RPMI7951 (cell line): ENCODE measurements around the gene DMTF1. TPM values are rescaled to one million over a fixed set of nuclear protein-coding genes. Genes with fewer than 3 reads are reported as not detected.
"Not testable (repeated sequence)": the region's sequence is repeated elsewhere in the genome, so short reads cannot be mapped to it uniquely, and the experiment has no call there.

ENCODE experiments used
- DNase-seq: peaks from one replicate; pipeline ENCODE4 v3.0.0-alpha.2; 2012; ENCODE audit warnings: low read depth
- total RNA-seq: library from RNA; depleted of rRNA; stranded (reverse); fragments of >200 nt; shearing (Covaris generic); gene quantifications from 2 replicates; pipeline ENCODE4 v1.2.3, GENCODE V29; 2014

The DMTF1 gene
- total RNA-seq, 1 experiment from 2014 or later: 53.5 TPM

DNA sequence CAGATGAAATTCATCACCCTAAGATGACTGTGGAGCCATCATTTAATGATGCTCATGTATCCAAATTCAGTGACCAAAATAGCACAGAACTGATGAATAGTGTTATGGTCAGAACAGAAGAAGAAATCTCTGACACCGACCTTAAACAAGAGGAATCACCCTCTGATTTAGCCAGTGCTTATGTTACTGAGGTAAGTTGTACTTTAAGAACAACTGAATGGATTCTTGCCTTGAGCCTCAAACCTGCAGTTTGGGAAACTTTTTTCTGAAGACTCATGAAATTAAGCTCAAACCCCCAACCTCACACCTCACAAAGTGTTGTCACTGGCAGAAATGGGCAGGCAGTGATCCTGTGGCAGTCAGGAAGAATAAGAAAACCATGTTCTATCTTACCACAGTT is 41.7 kb downstream of the DMTF1 start:
- no peak for DNase-seq

DNA sequence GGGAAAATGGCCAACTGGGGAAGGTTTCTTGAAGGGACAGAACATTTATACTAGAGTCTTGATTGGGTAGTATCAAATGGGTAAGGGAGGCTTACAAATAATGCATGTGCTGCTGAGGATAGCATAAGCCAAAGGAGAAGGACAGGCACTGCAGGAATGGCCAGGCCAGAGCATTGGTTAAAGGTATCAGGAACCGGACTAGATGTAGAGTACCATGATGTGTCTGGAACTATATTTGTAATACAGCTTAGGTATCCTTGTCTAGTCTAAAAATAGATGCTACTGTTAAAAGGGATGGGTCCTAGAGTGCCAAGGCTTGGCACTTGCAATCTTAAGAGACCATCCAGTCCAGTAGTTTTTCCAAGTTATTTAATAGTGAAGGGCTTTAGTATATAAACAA is 47.0 kb downstream of the DMTF1 start:
- DNase-seq: no peak

DNA sequence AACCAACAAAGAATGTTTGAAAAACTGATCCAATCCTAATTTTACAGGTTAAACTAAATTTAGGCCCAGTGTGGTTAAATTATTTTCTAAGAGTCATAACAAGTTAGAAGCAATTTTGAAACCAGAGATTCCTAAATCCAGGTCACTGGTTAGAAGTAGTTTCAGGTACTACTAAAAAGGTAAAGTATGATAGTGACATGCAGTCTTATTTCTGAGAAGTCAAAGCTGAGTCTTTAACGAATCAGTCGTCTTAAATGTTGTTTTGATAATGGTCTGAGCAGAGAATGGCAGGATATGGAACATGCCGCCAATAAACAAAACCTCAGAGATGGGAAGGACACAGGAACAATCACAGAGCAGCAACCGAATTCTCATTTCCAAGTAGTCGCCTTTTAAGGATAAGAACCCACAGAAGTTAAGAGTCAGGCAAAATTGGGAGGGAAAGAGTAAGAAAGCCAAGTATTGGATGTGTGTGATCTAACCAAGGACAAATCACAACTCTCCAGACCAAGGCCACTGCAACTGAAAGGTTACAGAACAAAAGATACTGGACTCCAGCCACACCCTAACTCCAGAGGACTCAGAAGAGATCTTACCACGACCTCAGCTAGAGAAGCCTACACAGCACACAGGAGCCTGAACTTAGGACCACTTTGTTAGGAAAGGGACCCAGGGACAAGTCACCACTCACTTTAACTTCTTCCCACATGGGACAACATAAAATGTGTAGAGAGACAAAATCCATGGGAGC is 47.6 kb downstream of the DMTF1 start:
- DNase-seq: no peak

DNA sequence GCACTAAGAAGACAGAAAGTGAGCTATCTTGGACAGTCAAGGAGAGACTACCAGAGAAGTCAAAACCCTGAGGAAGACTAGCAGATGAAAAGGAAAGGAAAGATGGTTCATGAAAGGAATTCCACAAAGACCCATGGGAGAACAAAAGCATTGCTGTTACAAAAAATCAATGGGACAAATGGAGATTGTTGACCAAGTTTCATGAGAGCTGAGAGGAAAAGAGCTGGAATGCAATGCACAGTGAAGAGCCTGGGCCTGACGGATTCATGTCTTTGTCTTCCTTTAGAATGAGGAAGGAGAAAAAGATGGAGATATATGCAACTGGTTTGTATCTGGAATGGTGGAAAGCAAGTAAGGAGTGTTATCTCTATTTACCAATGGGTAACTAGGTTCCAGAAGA is 50.0 kb downstream of the DMTF1 start:
- DNase-seq: no peak

DNA sequence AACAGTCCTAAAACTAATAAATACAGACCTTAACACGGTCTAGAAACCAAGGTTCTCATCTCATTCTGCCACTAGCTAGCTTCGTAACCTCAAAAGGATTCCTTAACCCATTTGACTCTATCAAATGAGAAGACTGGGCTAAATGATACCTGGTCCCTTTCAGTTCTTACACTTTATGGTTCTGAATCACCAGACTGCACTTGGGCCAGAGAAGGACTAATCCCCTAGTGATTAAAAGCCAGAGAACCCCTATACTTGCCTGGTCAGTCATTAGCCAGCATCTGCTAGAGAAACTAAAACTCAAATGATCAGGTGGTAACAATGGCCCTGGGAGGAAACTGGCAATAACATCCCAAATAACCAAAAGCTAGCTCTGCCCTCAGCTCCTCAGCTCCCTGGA is 50.5 kb downstream of the DMTF1 start:
- DNase-seq: no peak

DNA sequence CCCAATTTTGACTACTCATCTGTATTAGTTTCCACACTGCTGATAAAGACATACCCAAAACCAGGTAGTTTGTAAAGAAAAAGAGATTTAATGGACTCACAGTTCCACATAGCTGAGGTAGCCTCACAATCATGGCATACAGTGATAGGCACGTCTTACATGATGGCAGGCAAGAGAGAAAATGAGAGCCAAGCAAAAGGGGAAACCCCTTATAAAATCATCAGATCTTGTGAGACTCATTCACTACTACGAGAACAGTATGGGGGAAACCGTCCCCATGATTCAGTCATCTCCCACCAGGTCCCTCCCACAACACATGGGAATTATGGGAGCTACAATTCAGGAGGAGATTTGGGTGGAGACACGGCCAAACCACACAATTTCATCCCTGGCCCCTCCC is 51.7 kb downstream of the DMTF1 start:
- DNase-seq: not testable (repeated sequence)

DNA sequence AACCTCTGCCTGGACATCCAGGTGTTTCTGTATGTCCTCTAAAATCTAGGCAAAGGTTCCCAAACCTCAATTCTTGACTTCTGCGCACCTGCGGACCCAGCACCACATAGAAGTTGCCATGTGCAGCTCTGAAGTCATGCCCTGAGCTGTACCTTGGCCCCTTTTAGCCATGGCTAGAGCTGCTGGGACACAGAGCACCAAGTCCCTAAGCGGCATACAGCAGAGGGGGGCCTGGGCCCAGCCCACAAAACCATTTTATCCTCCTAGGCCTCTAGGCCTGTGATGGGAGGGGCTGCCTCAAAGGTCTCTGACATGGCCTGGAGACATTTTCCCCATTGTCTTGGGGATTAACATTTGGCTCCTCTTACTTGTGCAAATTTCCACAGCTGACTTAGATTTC is 52.7 kb downstream of the DMTF1 start:
- no peak for DNase-seq

DNA sequence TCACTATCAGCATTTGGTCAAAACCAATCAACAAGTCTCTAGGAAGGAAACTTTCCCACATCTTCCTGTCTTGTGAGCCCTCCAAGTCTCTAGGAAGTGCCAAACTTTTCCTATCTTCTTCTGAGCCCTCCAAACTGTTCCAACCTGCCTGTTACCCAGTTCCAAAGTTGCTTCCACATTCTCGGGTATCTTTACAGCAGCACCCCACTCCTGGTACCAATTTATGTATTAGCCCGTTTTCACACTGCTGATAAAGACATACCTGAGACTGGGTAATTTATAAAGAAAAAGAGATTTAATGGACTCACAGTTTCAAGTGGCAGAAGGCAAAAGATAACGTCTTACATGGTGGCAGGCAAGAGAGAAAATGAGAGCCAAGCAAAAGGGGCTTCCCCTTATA is 53.4 kb downstream of the DMTF1 start:
- not testable (repeated sequence) for DNase-seq

DNA sequence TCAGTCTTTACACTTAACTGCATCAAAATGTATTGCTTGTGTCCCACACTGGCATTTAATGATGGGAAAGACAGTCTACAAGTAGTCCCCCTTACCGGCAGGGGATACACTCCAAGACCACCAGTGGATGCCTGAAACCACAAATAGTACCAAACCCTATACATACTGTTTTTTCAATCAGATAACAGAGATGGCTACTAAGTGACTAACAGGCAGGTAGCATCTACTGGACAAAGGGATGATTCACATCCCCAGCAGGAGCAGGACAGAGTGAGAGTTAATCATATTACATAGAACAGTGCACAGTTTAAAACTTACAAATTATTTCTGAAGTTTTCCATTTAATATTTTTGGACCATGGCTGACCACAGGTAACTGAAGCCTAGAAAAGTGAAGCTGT is 54.1 kb downstream of the DMTF1 start:
- DNase-seq: peak; percentile 8

DNA sequence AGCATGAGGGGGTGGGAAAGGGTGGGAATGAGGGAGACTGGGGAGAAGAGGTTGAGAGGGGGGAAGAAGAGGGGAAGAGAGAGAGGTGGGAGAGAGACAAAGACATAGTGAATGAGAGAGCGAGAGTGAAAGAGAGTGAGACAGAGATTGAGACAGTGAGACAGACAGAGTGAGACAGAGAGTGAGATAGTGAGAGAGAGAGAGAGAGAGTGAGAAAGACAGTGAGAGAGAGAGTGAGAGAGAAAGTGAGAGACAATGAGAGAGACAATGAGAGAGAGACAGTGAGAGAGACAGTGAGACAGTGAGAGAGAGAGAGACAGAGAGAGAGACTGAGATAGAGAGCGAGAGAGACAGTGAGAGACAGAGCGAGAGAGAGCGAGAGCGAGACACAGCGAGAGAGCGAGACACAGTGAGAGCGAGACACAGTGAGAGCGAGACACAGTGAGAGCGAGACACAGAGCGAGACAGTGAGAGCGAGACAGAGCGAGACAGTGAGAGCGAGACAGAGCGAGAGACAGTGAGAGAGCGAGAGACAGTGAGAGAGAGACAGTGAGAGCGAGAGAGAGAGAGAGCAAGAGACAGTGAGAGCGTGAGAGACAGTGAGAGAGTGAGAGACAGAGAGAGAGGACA is 57.2 kb downstream of the DMTF1 start:
- no peak for DNase-seq

DNA sequence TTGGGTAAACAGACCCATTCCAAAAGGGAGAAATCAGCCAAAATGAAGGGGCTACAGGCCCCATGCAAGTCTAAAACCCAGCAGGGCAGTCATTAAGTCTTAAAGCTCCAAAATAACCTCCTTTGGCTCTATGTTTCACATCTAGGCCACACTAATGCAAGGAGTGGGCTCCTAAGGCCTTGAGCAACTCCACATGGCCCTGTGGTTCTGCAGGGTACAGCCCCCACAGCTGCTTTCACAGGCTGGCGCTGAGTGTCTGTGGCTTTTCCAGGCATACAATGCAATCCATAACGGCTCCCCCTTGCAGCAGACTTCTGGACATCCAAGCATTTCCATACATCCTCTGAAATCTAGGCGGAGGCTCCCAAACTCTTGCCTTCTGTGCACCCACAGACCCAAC is 58.3 kb downstream of the DMTF1 start:
- DNase-seq: no peak

DNA sequence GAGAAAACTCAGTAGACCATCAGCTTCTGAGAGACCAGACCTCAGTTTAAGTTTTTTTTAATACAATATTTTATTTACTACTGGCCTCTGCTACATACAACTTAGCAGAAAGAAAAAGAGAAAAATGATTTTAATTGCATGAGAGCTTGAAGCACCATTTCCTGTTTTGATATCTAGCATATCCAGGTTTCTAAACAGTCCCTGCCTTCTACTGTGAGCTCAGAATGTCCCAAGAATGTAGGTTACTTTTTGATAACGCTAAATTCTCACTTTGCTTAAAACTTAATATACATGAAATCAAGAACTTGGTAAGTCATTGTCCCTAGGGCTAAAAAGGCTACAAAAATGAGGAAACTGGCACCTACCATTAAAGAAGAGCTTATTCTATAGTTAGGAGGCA is 60.2 kb downstream of the DMTF1 start:
- DNase-seq: no peak

DNA sequence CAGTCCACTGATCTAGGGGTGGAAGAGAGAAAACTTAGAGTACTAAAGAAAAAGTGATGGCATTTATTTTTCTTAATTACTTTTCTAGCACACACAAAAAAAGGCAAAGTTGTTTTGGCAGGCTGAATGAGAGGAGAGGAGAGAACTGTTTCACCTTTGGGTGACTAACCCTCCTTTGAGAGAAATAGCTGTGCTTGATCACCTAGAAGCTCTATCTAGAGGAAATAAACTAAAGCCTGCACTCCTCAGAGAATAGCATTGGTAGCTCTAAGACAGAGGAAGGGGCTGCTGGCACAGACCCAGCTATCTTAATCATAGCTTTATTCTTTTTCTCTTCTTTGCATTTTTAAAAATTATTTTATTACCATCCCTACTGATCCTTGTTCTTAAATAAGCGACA is 61.0 kb downstream of the DMTF1 start:
- DNase-seq: no peak

DNA sequence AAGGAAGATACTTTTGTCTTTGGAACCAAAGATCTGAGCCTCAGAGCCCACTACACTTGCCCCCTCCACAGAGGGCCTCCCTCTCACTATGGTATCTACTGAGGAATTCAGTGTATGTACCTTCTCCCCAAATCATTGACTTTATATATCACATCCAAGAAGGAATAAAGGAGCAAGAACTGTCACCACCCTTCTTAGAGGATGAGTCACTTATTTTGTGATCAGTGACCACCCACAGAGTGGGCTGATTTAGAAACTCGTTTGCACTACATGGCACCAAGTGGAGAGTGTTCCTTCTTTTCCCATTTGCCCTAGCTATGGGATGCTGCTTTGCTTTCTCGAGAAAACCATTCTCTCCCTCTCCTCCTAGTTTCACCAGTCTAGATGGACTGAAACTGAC is 61.6 kb downstream of the DMTF1 start:
- DNase-seq: no peak

DNA sequence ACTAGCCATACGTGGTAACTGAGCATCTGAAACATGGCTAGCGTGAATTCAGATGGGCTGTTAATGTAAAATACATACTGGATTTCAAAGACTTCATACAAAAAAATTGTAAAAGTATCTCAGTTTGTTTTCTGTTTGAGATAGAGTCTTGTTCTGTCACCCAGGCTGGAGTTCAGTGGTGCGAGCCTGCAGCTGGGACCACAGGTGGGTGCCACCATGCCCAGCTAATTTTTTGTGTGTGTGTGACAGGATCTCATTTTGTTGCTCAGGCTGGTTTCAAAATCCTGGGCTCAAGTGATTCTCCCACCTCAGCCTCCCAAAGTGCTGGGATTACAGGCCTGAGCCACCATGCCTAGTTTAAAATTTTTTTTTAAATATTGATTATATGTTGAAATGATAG is 62.8 kb downstream of the DMTF1 start:
- DNase-seq: no peak

DNA sequence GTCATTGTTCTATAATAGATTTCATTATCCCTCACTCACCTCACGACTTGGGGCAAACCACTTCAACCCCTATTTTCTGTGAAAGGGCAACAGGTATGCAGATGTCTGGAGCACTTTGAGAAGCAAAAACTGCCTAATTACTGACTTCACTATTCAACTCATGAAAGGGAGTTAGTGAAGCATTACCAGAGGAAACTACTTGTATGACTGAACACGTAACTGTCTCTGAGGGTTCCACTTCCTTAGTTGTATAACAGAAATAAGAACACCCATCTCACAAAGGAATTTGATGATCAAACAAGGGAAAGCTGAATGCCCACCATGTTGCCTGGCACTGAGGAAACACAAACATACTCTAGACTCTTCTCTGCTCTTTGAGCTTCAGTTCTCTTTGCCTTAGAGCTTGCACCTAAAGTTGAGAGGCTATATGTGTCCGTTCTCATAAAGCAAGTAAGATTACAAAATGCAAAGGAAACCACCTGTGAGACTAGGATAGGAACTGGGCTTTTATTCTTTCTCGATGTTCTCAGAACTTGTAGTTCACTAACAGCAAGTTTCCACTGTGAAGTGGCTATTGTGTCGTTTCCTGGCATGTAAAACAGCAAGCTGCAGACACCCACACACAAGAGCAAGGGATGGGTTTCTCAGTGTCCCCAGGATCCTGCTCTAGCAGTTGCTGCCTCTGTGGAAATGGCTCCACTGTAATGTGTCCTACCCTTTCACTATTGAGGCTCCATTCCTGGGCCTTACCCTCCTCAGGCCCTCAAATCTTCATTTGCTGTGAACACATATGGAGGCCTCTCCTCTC is 64.7 kb downstream of the DMTF1 start:
- no peak for DNase-seq

DNA sequence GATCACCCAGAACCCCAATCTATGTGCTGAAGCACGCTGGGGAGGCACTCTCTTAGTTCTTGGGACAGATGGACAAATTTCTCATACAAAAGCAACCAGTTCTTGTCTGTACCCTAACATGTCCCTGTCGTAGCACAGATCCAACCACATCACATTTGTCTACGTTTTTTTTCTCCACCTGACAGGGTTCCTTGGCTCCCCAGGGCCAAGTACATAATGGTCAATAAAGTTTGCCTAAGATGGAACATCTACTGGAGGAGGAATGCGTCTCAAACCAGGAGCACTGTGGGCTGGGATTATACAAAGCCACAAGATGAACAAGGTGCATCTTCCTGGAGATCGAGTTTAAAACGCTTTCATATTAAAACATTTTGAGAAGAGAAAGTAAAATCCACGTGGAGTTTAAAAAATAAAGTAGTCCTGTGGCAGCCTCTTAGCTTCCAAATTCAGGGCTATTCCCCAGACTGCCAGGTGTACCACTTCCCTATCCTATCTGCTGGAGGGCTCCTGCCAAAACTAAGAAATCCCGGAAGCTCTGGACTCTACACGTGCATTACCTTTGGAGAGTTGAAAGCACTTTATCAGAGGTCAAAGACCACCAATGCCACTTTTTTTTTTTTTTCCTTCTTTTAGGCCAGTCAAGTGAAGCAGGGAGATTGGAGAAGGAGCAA is 65.9 kb downstream of the DMTF1 start:
- DNase-seq: no peak

DNA sequence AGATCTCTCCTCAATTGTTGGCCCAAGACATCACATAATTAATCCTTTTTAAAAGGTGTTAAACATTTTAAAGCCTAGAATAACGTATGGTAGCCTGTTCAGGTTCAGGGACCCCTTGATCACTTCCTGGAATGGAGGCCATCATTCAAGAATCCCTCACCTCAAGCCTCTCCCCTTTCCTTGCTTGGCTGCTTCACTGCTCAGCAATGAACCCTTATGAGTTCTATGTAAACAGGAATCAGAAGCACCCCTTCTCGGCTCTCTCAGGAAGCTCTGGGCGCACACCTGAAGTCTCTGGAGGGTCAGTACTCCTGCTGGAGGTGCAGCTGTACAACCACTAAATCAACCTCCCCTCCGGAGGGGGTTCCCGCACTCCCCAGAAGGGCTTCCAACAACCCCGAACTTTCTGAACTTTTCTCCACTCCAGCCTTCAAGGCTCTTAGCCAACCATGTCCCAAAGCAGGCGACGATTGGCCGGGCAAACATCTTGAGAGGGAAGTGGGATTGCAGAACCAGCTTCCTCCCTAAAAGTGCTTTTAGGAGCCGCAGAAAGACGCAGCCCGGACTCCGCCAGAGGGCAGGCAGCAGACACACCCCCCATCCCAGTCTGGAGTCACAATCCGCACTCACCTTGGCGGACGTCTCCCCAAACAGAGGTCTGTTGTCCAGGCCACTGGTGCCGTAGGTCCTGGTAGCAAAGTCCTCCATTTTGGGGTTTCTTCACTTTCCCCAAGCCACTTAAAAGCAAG is 66.7 kb downstream of the DMTF1 start:
- DNase-seq: peak; percentile 45

DNA sequence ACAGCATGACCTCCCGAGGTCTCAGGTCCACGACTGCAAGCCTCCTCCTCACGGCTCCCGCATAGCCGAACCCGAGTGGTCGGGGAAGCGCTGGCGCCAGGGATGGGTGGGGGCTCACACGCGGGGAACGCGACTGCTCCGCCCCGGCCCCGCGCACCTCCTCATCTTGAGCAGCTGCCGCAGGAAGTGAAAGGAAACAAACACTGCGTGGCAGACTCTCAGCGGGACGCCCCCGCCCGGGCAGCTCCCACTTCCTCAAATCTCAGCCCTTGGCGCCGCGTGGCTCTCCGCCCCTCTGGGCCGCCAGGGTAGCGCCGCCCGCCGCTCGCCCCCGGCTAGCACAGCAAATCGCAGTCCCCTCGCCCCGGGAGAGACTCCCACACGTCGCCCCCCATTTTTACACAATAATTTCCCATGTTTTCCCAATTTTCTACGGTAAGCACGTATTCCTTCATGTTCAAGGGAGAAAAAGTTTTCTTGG is 67.3 kb downstream of the DMTF1 start, which contains the start of gene TMEM243:
Gene TMEM243 (minus strand): TSS at position 188 of the 481 bp plus-strand sequence. CDS start 229 bp downstream, outside the sequence.
- DNase-seq: peak; percentile 72

DNA sequence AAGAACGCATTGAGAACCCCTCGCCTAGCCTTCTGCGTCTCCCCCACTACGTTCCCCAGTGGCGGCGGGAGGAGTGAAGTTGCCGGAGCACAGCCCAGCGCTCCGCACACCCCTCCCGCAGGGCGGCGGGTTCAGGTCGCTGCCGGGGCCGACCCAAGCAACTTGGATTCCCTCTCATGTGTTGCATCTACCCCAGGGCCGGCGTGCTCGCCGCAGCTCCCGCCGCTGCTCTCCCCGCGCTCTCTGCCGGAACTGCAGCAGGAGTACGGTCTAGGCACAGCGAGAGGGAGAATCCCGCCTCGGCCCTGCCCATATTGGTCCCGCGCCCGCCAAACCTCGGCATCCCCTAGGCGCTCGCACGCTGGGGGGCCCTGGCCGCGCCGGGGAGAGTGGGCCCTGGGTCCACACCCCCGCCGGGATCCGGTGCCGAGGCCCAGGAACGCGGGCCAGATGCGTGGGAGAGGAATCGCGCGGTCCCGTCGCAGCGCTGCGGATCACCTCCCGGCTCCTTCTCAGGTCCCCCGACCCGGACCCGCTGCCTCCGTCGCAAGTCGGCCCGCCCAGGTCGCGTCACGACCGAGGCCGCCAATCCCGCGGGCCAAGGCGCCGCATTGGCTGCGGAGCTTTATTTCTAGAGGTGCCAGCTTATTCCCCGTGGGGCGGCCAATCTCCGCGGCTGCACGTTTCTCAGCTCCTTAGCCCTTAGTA is 67.9 kb downstream of the DMTF1 start:
- peak; percentile 80 for DNase-seq
